Prostate gland (tissue), 2 donors: Measurements from ENCODE around the gene ADGRG1. TPM values are rescaled to one million over a fixed set of nuclear protein-coding genes. Genes with fewer than 3 reads are reported as not detected.
A peak's percentile ranks its signal among the peaks of the same experiment; 100 is the strongest.

ENCODE experiments used
- DNase-seq: peaks from one replicate; pipeline ENCODE4 v3.0.0-alpha.2; 2019; ENCODE audit warnings: low spot score
- H3K27ac ChIP-seq, 2 donors: fragments of 200-600 bp; sonication (generic); 2 replicates each; pipeline ENCODE4 v1.5.1; 2017 to 2019
- H3K27me3 ChIP-seq: fragments of 200-600 bp; sonication (generic); replicated peaks from 2 replicates; pipeline ENCODE4 v1.5.1; 2019; ENCODE audit not compliant: insufficient read depth
- H3K36me3 ChIP-seq, 2 donors: fragments of 200-600 bp; sonication (generic); 1 replicate in 1 of 2; 2 replicates in 1 of 2; pipeline versions ENCODE4 v1.5.1 to v1.8.1; 2017 to 2019
- H3K4me1 ChIP-seq: fragments of 200-600 bp; sonication (generic); replicated peaks from 2 replicates; pipeline ENCODE4 v1.5.1; 2019
- H3K4me3 ChIP-seq, 2 donors: fragments of 200-600 bp; sonication (generic); 2 replicates each; pipeline ENCODE4 v1.5.1; 2017 to 2019
- H3K9me3 ChIP-seq: fragments of 200-600 bp; sonication (generic); 2 replicates; pipeline ENCODE4 v1.5.1; 2017
- CTCF ChIP-seq, 4 experiments: fragments of 200-600 bp in 2 of 4; fragments of 450-650 bp in 2 of 4; sonication (generic) in 2 of 4; IDR thresholded peaks; 1 replicate in 3 of 4; 2 replicates in 1 of 4; pipeline ENCODE4 v1.5.1; 2016 to 2019; ENCODE audit warnings: antibody characterized with exemption in 4 of 4, mild to moderate bottlenecking in 2 of 4, moderate library complexity in 2 of 4
- POLR2A ChIP-seq: fragments of 450-650 bp; IDR thresholded peaks from one replicate; pipeline ENCODE4 v1.6.1; 2016; ENCODE audit warnings: antibody characterized with exemption, mild to moderate bottlenecking
- POLR2AphosphoS5 ChIP-seq: sonication (generic); formaldehyde crosslinking; IDR thresholded peaks from one replicate; pipeline ENCODE4 v1.6.1; 2017; ENCODE audit warnings: antibody characterized with exemption
- WGBS: methylation state at CpG from one replicate; pipeline ENCODE4 v1.1.5; 2018; 5-methylcytosine and 5-hydroxymethylcytosine counted together
- intact Hi-C: fragments of 100-400 bp; cut with DNase I; formaldehyde crosslinking; loops from one replicate; pipeline ENCODE4 v1.14.2; 2022
- total RNA-seq, 2 donors: library from RNA; depleted of rRNA; stranded (reverse); fragments of >200 nt; gene quantifications; one replicate each; pipeline ENCODE4 v1.1.0, GENCODE V29; 2016

Gene ADGRG1
- total RNA-seq, 2 donors from 2014 or later, result 78.5 to 347 TPM

DNA sequence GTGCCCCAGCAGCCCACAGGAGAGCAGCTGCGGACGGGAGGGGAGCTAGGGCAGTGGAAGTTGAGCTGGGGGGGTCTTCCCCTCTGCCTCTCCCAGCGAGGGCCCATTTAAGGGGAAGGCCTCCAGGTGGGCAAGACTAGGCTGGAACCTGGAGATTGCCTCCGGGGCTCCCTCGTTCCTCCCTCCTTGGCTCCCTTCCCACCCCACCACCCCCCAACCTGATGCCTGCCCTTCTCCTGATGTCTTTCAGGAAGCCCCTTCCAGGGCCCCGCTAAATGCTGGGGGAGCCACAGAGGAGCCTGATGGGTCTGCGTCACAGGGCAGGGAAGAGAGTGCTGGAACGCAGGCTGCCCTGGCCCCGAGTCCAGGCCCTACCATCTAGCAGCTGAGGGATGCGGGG, 16.7 kb downstream of the ADGRG1 start:
- no peaks in the 10 kb centered on the region for H3K4me1 ChIP-seq
- 46% methylated on average over 10 of the region's 10 CpGs for WGBS
- intact Hi-C loops, result loop anchor here (5.0 kb wide), 2 partner anchors 53 to 137 kb away; no protein-coding TSS in a partner anchor

GRCh38 chr16:57645691-57646387, 17.4 kb downstream of the ADGRG1 start:
- TF ChIP-seq POLR2A (no peak), CTCF (IDR thresholded peaks at IDR 0.05) (no peak), POLR2AphosphoS5 (no peak)
- no peak for DNase-seq
- H3K4me1 ChIP-seq, result no peaks in the 10 kb centered on the region

More for the DNA sequence above, 16.7 kb downstream of the ADGRG1 start:
- H3K36me3 ChIP-seq, result no peaks in the 10 kb centered on the region
- H3K4me3 ChIP-seq, result no peak overlapping the region
- no peaks in the 10 kb centered on the region for H3K9me3 ChIP-seq
- no peaks in the 10 kb centered on the region for H3K27me3 ChIP-seq
- TF ChIP-seq POLR2AphosphoS5 (no peak), CTCF (IDR thresholded peaks at IDR 0.05) (no peak), POLR2A (no peak)
- no peak for DNase-seq
- peak overlapping the region; percentile 20 to 39 for H3K27ac ChIP-seq

DNA sequence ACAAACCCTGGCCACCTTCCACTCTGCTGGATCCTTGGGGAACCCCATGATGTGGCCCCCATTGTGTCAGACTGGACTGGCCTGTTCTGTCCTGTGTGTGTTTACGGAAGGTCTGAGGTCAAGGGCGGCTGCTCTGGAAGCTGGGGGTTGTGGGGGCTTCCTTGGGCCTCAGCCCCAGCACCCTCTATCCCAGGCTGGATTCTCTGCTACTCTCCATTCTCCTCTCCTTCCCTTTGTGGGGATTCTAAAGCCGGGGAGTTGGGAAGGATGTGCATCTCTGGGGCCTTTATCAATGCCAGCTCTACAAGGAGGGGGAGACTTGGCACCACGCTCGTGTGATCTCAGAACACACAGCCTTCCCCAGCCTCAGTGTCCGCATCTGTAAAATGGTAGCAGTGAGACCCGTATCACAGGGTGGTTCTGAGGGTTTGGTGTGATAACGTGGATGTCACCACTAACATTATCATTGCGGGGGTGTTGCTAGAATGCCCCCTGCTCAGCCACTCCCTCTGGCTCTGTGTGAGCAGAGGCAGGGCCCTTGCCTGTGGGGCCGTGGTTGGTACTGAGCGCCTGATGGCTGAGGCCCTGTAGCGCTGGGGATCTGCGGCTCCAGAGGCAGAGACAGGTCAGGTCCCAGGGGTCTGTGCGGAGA, 18.1 kb downstream of the ADGRG1 start:
- Histone ChIP-seq H3K4me1 (no peaks in the 10 kb centered on the region), H3K4me3 (no peak overlapping the region), H3K9me3 (no peaks in the 10 kb centered on the region), H3K36me3 (peaks cover 0 to 2% of the 10 kb centered on the region in 2 donors), H3K27me3 (no peaks in the 10 kb centered on the region), H3K27ac (peak overlapping the region; percentile 20 to 39)
- WGBS, result 70% methylated on average over 14 of the region's 14 CpGs
- TF ChIP-seq CTCF (IDR thresholded peaks at IDR 0.05) (no peak), POLR2AphosphoS5 (no peak)
- intact Hi-C loops, result loop anchor here (5.0 kb wide), 2 partner anchors 54 to 136 kb away; no protein-coding TSS in a partner anchor
- no peak for DNase-seq

More at GRCh38 chr16:57645691-57646387, 17.4 kb downstream of the ADGRG1 start:
- WGBS, result 33% methylated on average over 23 of the region's 24 CpGs
- H3K9me3 ChIP-seq, result no peaks in the 10 kb centered on the region
- H3K27ac ChIP-seq, result peak overlapping the region; percentile 20 to 39
- no peaks in the 10 kb centered on the region for H3K27me3 ChIP-seq
- H3K4me3 ChIP-seq, result no peak overlapping the region
- intact Hi-C loops, result loop anchor here (5.0 kb wide), 2 partner anchors 54 to 136 kb away; no protein-coding TSS in a partner anchor
- H3K36me3 ChIP-seq, result no peaks in the 10 kb centered on the region

- H3K27ac ChIP-seq, result peak overlapping the region; percentile 20 to 39
- intact Hi-C loops, result loop anchor here (5.0 kb wide), 2 partner anchors 55 to 135 kb away; no protein-coding TSS in a partner anchor
- no peak overlapping the region for H3K4me3 ChIP-seq
- H3K36me3 ChIP-seq, result peaks cover 0 to 2% of the 10 kb centered on the region in 2 donors
- no peak for TF ChIP-seq CTCF (IDR thresholded peaks at IDR 0.05)
- TF ChIP-seq POLR2AphosphoS5, result no peak
- no peak for TF ChIP-seq POLR2A
- 63% methylated on average over 10 of the region's 10 CpGs for whole genome bisulfite sequencing
- no peak for DNase-seq
- no peaks in the 10 kb centered on the region for H3K4me1 ChIP-seq
- no peaks in the 10 kb centered on the region for H3K9me3 ChIP-seq
- no peaks in the 10 kb centered on the region for H3K27me3 ChIP-seq
These were observed 18.9 kb downstream of the ADGRG1 start for GRCh38 chr16:57647136-57647875.
